ENCODE results near the gene TUT4. TPM values are rescaled to one million over a fixed set of nuclear protein-coding genes. Genes with fewer than 3 reads are reported as not detected.

TUT4 gene
- total RNA-seq, 1 experiment from 2014 or later = 28.4 TPM

GRCh38 chr1:52474807-52475206 lies 78.1 kb downstream of the TUT4 start:
- DNase-seq (ENCODE audit: low read depth) = no peak

DNA sequence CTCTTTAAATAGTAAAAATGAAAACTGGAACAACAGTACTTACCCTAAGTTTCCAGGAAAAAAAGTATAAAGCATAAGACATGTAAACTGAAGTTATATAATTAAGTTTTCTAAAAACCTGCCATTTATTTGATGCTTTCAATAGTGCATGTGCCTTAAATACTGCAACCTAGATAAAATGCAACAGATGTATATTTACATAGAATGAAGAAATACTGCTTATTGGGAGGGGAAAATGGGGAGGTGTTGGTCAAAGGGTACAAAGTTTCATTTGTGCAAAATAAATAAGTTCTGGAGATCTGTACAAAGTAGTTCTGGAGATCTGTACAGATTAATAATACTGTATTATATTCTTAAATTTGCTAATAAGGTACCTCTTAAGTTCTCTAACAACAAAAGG lies 79.9 kb downstream of the TUT4 start:
- no peak for DNase-seq (ENCODE audit: low read depth)

DNA sequence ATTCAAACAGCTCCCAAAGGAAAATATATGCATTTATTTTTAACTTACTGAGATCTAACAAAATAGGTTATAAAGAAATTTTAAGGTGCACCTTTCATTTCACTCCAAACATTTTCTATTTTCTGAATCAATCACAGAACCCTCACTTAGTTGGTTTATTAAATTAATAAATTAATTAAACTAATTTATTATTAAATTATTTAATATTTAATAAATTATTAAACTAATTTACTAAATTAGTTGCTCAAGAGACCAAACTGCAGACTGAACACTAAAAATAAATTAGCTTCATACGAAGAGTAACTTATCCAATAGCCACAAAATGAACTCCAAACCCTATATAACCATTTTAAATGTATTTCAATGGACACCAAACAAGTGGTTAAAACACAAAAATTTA lies 80.5 kb downstream of the TUT4 start:
- no peak for DNase-seq (ENCODE audit: low read depth)

GRCh38 chr1:52469108-52469507 lies 83.8 kb downstream of the TUT4 start:
- DNase-seq (ENCODE audit: low read depth) = no peak

DNA sequence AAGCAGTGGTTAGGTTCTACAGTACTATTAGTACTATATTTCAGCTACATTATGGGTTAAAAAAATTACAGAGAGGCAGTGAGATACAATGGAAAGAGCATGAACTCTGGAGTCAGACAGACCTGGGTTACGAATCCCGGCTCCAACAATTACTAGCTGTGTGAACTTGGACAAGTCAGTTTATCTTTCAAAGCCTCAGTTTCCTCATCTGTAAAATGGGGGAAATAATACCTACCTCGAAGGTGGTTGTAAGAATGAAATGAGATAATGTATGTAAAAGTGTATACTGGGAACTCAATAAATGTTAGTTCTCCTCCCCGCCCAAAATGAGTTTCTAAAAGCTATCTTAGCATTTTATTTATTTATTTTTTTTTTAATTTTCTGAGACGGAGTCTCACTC lies 89.0 kb downstream of the TUT4 start:
- no peak for DNase-seq (ENCODE audit: low read depth)

GRCh38 chr1:52461821-52462220 lies 91.1 kb downstream of the TUT4 start:
- DNase-seq (ENCODE audit: low read depth) = no peak

DNA sequence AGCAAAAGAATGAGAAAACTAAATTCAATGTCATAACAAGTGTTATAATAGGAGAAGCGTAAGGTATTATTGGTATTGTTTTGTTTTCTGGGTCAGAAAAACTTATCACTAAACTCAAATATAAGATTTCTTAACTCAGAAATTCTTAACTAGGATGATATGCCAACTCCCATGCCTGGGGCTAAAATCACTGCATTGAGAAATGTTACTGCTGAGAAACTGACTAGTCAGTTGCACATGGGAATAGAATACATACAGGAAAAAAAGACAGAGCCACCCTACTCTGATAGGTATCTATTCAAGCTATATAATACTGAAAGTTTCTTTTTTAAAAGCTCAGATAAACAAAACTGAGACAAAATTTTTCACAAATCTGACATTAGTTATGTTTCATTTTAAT lies 92.2 kb downstream of the TUT4 start:
- no peak for DNase-seq (ENCODE audit: low read depth)

GRCh38 chr1:52455686-52456085 lies 97.2 kb downstream of the TUT4 start:
- DNase-seq (ENCODE audit: low read depth) = peak; percentile 14

DNA sequence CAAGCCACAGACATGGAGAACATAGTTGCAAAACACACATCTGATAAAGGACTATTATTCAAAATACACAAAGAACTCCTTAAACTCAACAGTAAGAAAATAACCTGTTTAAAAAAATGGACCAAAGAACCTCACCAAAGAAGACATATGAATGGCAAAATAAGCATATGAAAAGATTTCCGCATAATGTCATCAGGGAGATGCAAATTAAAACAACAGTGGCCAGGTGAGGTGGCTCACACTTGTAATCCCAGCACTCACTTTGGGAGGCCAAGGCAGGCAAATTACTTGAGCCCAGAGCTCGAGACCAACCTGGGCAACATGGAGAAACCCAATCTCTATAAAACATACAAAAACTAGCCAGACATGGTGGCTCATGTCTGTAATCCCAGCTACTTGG lies 98.1 kb downstream of the TUT4 start:
- no peak for DNase-seq (ENCODE audit: low read depth)

DNA sequence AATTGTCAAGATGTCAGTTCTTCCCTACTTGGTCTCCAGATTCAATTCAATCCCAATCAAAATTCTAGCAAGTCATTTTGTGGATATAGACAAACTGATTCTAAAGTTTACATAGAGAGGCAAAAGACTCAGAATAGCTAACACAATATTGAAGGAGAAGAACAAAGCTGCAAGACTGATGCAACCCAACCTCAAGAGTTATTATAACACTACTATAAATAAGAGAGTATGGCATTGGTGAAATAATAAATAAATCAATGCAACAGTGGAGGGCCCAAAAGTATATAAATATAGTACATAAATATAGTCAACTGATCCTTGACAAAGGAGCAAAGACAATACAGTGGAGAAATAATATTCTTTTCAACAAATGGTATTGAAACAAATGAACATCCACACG lies 98.8 kb downstream of the TUT4 start:
- DNase-seq (ENCODE audit: low read depth) = no peak

DNA sequence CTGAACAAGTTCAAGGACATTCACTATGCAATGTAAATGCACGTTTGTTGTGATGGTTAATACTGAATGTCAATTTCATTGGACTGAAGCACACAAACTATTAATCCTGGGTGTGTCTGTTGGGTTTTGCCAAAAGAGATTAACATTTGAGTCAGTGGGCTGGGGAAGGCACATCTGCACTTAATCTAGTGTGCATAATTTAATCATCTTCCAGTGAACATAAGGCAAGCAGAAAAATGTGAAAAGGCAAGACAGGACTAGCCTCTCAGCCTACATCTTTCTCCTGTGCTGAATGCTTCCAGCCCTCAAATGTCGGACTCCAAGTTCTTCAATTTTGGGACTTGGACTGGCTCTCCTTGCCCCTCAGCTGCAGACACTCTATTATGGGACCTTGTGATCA lies 108.4 kb downstream of the TUT4 start:
- no peak for DNase-seq (ENCODE audit: low read depth)

GRCh38 chr1:52439976-52440375 lies 112.9 kb downstream of the TUT4 start:
- DNase-seq (ENCODE audit: low read depth) = no peak

- DNase-seq (ENCODE audit: low read depth) = no peak
These were observed 116.1 kb downstream of the TUT4 start for GRCh38 chr1:52436817-52437216.

DNA sequence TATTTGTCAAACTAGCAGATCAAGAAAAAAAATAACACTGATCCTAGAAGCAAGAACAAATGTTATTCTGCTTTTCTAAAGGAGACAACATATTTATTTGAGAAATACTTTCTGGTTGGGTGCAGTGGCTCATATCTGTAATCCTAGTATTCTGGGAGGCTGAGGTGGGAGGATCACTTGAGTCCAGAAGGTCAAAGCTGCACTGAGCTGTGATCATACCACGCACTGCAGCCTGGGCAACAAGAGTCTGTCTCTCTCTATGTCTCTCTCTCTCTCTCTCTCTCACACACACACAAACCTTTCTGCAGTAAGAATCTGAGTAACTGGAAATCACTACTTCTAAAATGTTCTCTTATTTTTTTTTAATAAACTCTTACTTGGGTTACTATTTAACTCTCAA lies 117.2 kb downstream of the TUT4 start:
- DNase-seq (ENCODE audit: low read depth) = no peak

DNA sequence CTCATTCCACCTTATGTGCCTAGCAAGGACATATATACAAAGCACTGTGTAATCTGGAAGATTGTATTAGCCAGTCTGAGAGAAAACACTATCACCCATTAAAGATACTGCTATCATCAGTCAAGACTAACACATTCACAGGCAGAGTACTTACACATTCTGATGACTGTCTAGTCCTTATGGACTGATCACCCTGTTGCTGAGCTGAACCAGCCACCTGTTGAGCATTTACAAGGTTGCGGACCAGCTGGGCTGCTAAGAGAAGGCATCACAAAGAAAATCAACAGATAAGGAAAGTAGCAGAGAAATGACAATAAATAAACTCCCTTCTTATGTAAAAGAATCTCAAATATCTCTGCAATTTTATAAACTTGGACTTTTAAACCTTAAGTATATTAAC lies 117.7 kb downstream of the TUT4 start:
- DNase-seq (ENCODE audit: low read depth) = no peak

GRCh38 chr1:52432807-52433206 lies 120.1 kb downstream of the TUT4 start:
- no peak for DNase-seq (ENCODE audit: low read depth)

DNA sequence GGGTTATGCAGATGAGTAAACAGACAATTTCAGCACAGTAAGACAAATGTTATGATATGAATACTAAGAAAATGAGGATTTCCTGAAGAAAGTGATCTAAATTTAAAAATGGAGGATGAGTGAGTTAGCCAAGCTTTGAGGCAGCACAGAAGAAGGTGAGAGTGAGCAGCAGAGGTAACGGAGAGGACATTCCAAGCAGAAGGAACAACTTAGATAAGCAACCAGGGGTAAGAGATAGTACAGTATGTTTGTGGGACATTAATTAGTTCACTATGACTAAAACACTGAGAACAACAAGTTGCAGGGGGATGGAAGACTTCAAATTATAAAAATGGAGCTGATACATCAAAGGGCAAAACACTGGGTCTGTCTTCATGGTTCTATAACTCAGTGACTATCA lies 125.7 kb downstream of the TUT4 start:
- DNase-seq (ENCODE audit: low read depth) = no peak

- DNase-seq (ENCODE audit: low read depth) = peak; percentile 25
These were observed 126.5 kb downstream of the TUT4 start for GRCh38 chr1:52426371-52426770.

- DNase-seq (ENCODE audit: low read depth) = peak; percentile 10
These were observed 128.1 kb downstream of the TUT4 start for GRCh38 chr1:52424813-52425212.

DNA sequence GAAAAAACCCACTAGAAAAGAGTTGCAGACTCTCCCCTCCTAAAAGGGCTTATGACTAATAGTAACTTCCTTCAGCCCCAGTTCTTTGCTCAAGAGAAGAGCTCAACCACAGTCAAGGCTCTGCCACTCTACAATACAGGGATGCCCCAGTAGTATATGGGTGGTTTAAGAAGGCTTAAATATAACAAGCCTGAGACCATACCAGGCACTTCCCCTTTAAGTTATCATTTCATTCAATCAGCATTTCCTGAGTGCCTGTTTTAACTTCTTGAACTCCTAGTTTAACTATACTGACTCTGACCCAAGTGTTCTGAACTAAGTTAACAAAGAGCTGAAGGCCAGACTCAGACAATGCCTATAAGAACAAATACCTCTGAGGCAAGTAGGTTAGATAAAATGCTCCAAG lies 128.7 kb downstream of the TUT4 start:
- no peak for DNase-seq (ENCODE audit: low read depth)

DNA sequence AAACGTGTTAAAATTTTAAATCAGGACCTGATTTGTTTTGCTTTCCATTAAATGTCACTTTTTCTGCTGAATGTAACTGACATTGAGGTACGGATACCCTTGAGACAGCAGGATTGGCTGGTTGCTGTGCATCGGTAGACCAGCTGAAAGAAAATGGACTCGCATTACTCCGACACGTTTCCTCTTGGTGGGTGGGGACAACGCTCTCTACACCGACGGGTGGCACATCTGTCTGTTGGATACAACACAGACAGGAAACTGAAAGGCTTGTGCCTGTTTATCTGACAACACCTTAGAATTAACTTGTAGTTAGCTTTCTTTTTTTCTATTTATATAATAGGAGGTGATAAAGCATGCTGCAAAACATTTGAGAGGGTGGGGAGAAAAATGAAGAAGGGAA lies 129.1 kb downstream of the TUT4 start:
- DNase-seq (ENCODE audit: low read depth) = no peak

- DNase-seq (ENCODE audit: low read depth) = no peak
These were observed 129.8 kb downstream of the TUT4 start for GRCh38 chr1:52423055-52423454.

DNA sequence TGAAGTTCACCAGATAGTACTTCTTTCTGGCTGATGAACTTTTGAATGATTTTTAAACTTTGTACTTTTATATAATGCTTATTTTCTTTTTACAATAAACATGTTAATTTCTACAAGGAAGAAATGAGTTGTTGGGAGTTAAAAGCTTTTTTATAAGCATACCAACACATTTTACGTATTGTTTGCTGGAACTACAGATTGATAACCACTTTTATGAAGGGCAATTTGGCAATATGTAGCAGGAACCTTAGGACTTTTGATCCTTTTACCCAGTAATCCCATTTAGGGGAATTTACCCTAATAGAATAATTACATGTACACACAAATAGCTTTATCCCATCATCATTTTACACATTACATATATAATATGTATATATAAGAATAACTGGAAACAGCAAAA lies 132.2 kb downstream of the TUT4 start:
- no peak for DNase-seq (ENCODE audit: low read depth)

DNA sequence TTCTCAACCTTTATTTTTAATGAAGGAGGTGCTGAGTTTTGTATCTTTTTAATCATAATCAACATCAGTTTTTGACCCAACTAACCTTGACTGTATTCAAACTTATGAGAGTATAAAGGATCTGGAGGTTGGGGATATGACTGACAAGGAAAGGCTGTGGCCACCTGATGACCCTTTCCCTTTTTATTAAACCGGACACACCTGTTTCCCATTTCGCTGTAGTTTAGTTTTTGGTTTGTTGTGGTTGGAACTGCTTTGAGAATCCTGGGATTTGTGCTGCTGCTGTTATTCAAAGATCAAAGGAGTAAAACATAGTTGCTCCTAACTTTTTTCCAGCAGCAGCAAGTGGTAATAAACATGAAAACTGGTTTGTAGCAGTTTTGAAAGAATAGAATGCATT lies 136.1 kb downstream of the TUT4 start:
- no peak for DNase-seq (ENCODE audit: low read depth)

DNA sequence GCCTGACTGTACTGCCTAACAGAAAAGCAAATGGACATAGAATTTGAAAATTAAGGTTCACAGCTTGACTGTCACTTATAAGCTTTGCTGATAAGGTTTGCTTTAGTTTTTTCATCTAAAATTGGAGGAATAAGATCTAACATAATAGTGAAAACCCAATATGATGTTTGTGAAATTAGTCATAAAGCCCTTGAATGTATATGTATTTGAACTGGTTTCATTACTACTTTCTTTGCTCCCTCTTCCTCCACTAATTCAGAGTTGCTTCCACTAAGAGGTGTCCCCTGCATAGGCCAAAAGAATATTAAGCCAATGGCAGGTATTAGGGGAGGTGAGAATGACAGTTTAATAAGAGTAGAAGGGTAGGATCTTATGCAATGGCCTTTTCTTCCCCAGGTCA lies 137.9 kb downstream of the TUT4 start:
- DNase-seq (ENCODE audit: low read depth) = no peak

All from LHCN-M2 (cell line).